Measurements from ENCODE around the gene CTNND1.
A peak's percentile ranks its signal among the peaks of the same experiment; 100 is the strongest.

The CTNND1 gene

GRCh38 chr11:57764566-57764965 is 3.0 kb downstream of the CTNND1 start:
- no peak for DNase-seq

DNA sequence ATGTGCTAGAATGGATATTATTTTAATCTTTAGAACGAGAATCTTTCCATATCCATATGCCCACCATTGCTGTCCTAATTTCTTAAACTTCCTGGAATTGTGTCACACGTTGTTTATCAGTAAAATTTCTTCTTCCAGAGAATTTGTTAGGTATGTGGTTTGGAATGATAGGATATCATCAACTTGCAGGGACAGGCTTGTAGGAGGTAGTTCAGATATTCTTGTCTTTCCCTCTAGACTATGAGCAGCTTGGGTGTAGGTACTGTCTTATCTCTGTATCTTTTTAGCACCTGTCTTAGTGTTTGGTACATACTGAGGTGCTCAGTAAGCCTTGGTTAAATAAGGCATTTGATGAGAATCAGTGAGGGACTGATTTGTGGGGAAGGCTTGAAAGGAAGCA is 3.4 kb downstream of the CTNND1 start:
- DNase-seq = no peak

- DNase-seq = no peak
Observed at GRCh38 chr11:57770793-57771192, 9.2 kb downstream of the CTNND1 start.

- DNase-seq = no peak
Observed at GRCh38 chr11:57771365-57771764, 9.8 kb downstream of the CTNND1 start.

- no peak for DNase-seq
Observed at GRCh38 chr11:57772562-57772961, 11.0 kb downstream of the CTNND1 start.

GRCh38 chr11:57773026-57773598 is 11.5 kb downstream of the CTNND1 start:
- DNase-seq = no peak

DNA sequence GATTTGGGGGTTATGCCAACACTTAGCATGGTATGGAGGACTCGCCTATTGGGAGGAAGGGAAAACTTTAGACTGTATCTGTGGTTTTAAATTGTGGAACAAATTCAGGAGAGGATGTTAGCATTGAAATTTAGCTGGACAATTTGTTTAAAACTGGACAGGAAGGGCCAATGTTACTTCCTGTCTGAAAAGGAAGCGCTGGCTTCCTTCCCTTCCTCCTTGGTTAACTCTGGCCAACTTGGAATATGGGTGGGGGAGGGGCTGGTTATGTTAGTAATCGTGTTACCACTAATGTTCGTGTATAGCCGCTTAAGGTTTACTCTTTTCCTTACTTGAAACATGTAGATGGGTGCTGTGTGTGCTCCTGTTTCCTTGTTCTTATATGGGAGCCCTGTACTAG is 13.9 kb downstream of the CTNND1 start:
- no peak for DNase-seq

DNA sequence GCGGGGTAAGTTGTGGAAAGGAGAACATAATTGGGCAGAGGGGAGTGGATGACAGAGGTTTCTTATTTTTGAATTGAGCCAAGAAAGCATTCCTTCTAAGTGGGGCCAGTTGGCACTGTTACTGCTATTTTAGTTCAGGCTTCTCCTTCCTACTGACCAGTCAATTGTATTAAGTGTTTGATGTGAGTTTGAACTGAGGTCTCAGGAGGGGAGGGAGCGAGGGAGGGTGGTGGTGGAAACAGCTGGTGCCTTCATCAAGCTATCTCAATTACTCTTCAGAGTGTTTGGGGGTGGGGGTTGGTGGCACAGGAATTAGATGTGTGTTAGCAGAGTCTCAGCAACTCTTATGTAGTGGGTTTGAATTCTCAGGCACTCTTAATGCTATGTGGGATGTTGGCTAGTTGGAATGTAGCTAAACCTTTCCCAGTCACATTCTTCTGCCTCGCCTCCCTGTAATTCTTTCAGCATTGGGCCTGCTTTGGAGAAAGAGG is 14.5 kb downstream of the CTNND1 start:
- no peak for DNase-seq

DNA sequence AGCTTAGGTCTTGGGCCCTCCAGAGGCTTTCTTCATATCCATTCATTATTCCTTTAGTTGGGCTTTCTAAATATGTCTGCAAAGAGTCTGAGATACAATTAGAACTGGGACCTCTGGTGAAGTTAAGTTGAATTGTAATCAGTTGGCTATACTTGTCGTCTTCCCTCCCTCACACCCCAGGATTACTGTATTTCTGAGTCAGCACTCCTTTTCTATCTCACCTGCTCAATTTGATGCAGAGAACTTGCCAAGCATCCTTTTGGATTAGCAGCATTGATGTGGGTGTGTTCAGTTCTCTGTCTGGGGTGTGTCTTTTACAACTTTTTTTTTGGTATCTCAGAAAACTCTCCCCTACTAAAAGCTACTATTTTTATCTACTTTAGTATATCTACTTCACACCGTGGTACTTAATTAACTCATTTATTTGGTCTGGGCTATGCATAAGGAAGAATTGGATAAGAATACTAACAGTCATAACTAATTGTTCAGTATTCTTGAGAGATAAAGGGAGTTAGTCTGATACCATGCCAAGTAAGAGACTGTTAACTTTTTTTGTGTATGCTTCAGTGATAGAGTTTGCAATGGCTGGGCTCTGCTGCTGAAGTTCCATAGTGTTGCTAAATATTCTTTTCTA is 15.1 kb downstream of the CTNND1 start:
- no peak for DNase-seq

DNA sequence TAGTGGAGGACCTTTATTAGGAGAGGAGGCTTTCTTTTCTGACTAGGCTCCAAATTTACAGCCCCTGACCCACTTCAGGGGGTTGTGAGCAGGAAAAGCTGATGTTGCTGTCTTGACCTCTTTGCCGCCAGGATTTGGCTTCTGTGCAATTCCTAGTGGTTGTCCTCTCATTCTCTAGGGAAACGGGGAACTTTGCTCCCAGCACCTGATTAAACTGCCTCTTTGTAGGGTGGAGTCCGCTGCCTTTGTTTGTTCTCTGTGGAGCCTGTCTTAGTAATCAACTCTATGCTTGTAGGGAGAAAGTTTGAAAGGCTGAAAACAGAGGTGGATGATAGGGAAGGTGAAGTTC is 16.3 kb downstream of the CTNND1 start:
- DNase-seq = no peak

DNA sequence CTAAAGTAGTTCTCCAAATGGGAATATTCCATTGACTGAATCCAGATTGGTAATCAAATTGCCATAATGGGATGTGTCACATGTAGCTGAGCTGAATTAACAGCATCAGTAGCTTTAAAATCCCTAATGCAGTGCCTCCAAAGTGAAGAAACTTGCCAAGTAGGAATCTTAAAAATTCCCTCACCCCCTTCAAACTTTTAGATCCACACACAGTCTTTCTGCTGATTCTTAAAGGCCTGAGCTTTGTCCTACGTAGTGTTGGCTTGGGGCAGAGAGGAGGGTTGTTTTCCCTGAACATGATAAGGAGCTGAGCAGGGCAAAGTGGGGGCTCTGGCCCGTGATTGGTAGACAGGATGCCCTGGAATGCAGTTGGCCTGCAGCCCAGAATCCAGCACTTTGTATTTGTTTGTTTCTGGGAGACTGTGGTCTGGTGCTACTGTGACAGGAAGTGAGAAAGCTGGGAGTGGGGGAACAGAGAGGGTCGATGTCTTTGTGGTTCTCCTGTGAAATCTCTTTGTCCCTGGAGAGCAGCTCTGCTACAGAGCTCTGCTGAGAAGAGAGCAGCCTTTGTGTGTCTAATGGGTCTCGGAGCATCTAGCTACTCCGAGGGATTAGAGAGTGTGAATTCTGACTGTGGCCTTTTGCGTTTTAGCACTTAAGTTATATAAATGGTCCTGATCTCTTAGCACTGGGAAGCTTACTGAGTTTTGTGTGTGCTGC is 16.9 kb downstream of the CTNND1 start:
- DNase-seq = peak; percentile 29

GRCh38 chr11:57779276-57779675 is 17.7 kb downstream of the CTNND1 start:
- no peak for DNase-seq

DNA sequence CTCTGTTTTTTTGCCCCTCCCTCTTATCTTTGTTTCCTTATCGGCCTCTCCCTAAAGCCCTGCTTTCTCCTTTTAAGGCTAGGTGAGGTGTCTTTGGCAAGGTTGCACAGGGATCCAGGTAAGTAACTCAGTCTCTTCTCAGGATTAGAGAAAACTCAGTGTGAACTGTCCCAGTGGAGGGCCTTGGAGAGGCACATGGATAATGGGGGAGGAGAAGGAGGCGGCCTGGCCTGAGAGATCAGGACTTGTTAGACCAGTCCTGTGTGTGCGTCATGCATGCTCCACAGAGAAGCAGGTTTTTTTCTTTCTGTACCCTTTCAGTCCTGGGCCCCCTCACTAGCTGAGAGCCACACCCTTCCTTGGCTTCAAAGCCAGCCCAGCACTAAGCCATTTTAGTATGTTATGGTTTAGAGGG is 19.9 kb downstream of the CTNND1 start:
- DNase-seq = no peak

- no peak for DNase-seq
Observed at GRCh38 chr11:57785072-57785471, 23.5 kb downstream of the CTNND1 start.

GRCh38 chr11:57786436-57786835 is 24.8 kb downstream of the CTNND1 start:
- DNase-seq = no peak

GRCh38 chr11:57787006-57787604 is 25.5 kb downstream of the CTNND1 start:
- DNase-seq = no peak

GRCh38 chr11:57787920-57788702 is 26.5 kb downstream of the CTNND1 start:
- no peak for DNase-seq

DNA sequence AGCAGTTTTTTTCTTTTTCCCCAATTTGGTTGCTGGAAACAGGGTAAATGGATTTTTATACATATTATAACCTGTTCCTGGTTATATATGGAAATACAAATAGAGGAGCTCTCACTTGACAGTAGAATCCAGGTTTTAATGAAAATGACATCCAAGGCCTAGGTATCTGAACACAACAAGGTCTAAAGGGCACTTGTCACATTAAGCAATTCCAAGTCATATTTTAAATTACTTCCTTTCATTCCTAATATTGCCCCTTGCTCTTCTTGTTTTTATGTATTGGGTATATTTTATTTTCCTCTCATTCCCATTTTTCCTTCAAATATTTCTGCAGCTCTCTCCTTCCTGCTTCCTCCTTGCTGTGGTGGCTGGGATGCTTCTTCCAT is 27.1 kb downstream of the CTNND1 start:
- DNase-seq = no peak

DNA sequence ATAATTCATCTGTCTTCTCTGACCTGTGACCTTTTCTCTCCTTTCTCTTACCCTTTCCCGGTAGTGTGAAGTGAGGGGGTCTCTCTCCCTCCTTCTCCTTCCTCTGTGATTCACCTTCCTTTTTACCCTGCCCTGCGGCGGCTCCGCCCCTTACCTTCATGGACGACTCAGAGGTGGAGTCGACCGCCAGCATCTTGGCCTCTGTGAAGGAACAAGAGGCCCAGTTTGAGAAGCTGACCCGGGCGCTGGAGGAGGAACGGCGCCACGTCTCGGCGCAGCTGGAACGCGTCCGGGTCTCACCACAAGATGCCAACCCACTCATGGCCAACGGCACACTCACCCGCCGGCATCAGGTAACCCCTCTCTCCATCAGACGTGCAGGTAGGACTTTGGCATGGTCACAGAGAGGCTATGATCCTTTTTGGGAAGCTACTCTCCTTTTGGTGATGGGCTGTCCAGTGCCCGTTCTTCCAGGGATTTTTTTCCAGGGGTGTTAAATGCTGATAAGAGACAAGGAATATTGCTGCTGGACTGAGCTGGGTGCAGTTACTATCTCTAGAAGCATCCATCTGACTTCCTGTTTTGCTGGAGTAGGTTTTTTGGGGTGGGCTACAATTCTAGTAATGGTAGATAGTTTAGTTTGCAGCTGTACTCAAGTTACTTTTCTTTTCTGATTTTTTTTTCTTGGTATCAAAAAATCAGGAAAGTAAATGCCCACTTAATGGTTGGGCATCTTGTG is 29.9 kb downstream of the CTNND1 start:
- DNase-seq = no peak

GRCh38 chr11:57792060-57792541 is 30.5 kb downstream of the CTNND1 start:
- no peak for DNase-seq

DNA sequence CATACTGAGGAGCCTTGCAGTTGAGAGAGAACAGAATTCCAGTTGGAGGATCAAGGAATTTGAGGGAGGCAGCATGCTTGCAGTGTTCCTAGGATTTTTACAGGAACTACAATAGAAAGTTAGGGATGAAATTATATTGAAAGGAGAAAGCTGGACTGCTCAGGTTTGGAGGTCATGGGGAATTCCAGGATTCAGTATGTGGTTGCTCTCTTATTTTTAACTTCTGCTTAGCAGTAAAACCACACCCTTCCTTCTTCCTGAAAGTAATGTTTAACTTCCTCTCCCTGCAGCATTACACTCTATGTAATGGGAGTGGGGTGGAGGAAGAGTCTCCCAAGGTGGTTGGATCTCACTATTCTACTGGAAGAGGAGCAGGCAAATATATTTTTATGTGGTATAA is 31.3 kb downstream of the CTNND1 start:
- no peak for DNase-seq

Data from 8988T (cell line).